CD4-positive, alpha-beta T cell treated with Interleukin-15 for 1 hour (primary cell): ENCODE data around the gene C4BPB.
"Not testable (repeated sequence)": the region's sequence is repeated elsewhere in the genome, so short reads cannot be mapped to it uniquely, and the experiment has no call there.

ENCODE experiments used
- DNase-seq: peaks from one replicate; pipeline ENCODE4 v3.0.0-alpha.2; 2020

The C4BPB gene, protein sequence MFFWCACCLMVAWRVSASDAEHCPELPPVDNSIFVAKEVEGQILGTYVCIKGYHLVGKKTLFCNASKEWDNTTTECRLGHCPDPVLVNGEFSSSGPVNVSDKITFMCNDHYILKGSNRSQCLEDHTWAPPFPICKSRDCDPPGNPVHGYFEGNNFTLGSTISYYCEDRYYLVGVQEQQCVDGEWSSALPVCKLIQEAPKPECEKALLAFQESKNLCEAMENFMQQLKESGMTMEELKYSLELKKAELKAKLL

GRCh38 chr1:207088701-207089626 lies at the start of gene C4BPB:
Gene C4BPB (plus strand): TSS chr1:207088860. CDS start chr1:207089532, 672 bp downstream.
- DNase-seq: peak; percentile 22

DNA sequence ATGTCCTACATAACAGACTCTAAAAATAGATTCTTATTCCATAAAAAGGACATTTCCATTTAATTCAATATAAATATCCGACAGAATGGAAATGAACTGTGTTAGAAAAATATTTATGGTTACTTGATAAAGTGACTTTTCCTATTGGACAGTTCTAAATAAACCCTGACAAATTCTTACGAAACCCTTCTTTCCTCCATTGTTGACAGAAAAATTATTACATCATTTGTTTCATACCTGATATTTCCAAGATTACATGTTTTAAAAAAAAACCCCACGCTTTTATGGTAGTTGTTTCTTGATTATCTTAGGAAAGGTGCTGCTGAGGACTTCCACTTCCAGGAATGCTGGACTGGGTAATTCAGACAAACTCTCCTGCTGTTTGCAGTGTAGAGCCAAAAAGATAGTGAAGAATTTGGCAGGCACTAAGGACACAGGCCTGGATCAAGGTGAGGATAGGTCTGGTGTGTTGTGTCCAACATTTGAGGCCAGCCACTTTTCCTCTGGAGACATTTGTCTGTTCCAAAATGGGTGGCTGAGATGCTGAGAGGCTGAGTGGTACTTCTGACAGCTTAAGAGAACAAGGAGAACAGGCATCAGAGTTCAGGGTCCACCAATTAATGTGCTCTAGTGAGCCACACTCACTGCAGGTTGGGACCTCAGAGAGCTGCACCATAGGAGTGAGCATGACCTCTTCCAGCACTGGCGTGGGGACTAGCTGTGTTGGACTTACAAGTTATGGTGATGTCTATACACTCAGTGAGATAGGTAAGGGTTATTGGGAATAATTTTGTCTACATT lies 49.1 kb upstream of the C4BPB start:
- DNase-seq: no peak

GRCh38 chr1:207040181-207040533 lies 48.5 kb upstream of the C4BPB start:
- no peak for DNase-seq

- not testable (repeated sequence) for DNase-seq
Measured at GRCh38 chr1:207041397-207041796, 47.3 kb upstream of the C4BPB start.

DNA sequence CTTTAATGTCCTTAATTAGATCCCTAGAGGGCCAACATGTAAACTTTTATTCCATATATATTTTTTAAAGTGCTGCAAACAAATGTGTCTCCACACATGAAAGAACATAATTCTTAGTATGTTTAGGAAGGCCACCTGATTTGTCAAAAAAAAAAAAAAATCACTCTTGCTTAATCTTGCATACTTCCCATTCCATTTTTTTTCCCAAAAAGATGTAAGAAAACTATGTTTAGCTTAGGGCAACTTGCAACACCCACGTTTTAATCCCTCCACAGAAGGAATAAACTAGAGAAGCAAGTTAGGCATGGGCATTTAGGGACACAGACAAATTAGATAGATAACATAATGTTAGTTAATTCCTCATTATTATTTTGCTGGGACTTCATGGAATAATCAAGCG lies 43.2 kb upstream of the C4BPB start:
- no peak for DNase-seq

DNA sequence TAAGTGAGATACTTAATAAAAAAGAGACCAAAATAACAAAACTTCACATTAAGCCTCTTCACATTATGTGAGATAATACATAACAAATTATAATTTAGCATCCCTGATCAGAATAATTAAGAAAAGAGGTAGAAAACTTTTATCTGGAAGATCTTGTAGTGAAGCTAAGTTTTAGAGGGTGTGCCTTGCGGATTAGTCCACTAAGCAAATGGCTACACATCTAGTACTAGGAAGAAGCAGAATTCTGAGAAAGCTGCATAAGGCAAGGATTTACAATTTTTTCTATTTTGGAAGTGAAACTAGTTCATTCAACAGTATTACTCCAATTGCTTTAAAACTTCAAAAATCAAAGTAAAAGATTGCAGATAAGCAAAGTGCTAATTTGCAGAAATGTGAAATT lies 41.2 kb upstream of the C4BPB start:
- DNase-seq: no peak

DNA sequence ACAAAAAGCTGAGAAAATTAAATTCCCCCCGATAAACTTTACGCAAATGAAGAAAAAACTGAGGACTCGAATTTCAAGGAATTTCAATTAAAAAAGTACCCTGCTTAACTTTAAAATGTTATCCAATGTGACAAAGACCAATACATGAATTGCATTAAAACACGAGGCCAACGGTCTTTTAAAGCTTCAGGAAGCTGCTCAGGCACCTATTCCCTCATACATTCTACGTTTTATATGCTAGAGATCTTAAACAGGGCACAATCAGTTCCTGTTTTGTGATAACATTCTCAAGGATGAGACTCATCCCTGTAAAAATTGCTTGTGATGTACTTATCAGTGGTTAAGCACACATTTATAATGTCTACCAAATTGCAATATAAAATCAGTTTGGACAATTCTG lies 40.6 kb upstream of the C4BPB start:
- no peak for DNase-seq

DNA sequence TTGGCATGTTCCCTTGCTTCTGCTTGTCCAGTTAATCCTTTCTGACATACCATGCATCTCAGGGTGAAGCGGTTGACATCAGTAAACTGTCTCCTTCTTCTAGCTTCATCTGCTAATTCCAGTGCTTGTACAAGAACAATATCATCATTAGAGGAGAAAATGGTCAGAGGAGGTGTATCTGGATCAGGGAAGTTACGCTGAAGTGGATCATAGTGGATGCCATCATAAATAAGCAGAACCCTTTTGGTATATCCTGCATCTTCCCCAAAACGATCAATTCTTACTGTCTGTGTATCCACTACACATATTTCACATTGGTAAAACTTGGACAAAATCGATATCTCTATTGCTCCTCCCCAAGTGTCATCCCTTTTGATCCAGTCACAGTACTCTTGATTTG lies 39.6 kb upstream of the C4BPB start:
- no peak for DNase-seq

DNA sequence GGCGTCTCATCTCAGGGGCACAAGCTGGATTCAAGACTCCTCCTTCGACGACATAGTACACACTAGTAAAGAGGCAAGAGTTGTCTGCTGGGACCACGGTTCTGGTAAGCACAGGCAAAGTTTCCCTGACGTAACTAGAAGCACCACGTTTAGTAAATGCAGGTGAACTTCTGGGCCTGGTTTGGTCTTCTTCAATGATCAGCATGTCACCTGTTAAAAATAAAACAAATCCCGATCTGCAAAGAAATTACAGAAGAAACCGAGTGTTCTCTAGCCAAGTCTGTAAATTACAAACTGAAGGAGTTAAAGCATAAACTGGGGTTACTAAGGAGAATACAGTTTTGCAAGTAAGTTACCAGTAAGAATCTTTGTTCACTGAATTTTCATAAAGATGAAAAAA lies 39.1 kb upstream of the C4BPB start:
- no peak for DNase-seq

DNA sequence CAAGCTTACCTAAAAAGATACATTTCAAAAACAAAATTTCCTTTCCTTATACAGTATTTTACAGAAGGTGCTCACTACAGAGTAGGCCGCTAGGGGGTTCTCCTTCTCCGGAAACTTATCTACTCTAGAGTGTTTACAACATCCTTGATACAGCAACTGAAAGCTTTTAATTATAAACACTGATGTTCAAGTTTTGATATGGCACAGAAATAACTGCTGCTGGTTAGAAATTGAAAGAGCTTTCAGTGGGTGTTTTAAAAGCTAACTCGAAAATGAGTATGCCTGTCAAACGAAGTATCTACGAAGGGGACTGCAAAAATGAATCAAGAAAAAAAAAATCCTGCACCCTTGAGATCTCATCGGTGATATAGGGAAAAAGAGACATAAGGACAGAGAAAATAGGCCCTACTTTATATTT lies 38.7 kb upstream of the C4BPB start:
- DNase-seq: peak; percentile 37

DNA sequence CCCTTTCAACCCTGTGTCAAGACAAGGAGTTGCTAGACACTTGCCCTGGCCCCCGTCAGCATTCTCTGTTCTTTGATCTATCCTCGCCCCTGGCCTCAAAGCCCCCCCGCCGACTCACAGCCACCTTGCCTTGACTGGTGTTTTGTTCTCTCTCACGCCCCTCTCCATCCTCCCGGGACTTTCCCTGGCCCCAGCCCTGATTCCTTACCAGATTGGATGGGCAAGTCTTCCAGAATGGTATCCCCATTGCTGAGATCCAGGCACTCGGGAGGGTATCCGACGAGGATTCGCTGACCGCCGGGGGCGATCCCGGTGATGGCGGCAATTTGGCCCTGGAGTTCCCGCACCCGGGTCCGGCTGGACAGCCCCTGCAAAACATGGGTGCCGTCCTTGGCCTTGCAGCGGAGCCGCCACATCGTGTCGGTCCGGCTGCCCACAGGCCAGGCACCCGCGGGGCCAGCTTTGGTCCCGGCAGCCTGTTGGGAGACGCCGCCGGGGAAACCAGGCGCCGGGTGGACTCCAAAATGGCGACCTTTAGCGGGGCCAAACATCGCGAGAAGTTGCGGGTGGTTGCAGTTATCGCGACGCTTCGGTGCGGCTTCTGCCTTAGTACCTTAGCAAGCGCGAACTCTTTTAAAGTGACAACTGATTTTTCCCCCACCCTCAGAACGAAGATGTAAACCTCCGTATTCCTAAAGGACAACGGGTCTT lies 38.0 kb upstream of the C4BPB start:
- DNase-seq: peak; percentile 90

DNA sequence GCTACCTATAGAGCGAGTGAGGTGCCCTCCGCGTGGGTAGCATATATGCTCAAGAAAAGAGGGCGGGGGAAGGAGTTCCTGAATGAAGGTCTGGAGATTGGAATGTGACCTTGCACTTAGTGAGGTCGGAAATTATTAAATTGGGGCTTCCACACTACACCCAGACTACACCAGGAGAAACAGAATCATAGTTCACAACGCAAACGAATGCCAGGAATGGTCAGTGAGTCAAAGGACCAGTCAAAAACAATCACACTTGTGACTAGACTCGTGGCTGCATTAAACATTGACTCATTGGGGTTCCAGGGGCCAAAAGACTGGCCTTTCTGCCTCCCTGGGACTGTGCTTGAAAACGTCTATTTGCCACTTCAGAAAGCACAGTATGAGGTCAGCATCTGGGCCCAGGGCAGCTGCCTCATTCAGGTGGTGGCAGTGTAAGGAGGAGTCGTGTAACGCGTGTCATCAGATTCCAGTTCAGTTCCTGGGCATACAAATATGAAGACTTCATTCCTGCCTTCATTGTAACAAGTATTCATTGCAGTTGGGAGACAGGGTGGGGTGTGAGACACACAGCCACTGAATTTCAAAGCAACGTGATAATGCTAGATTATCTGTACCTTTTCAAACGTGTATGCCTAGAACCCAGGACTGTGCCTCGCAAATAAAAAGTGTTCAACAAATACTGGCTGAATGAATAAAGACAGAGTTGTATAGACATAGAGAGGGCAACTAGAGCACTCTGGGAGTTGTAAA lies 37.3 kb upstream of the C4BPB start, which contains the start of gene YOD1:
YOD1 (minus strand) TSS at position 18 of the 753 bp plus-strand sequence. CDS start 178 bp downstream, outside the sequence.
- no peak for DNase-seq

DNA sequence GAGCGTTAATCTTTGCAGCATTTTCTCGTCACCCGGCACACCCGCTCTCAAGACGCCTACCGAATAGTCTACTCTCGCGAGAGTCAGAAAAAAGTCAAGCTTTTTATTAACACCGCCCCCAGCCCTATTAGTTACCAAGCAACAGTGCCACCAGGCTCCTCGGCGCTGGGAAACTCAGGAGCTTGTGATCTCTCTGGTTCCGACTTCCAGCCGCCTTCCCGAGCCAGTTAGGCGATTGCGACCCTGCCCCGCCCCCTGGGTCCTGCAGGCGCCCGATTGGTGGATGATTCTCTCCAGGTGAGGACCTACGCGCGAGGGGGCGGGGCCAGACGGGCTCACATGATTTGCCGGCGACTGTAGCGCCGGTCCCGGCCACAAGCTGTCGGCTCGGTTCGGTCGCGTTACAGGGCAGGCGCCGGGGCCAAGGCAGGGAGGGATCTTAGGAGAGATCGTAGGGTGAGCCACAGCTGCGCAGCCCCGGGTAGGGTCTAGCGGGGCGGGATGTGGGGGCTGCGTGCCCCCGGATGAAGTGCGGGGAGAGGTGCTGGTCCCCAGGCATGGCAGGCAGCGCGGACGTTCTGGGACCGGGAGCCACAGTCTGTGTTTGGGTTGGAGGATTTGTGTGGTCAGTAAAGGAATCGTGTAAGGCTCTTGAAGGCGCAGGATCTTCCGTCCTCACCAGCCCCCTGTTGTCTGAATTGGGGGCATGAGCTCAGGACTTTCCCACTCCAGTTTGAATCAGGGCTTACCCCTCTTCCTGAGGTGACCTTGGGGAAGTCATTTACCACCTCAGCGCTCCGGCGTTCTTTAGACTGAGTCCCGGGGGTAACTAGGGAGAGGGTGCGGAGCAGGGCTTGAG lies 35.5 kb upstream of the C4BPB start, which contains the start of gene PFKFB2:
PFKFB2 (plus strand) TSS at position 365 of the 859 bp plus-strand sequence. CDS start 1,443 bp downstream, outside the sequence.
- DNase-seq: peak; percentile 95

DNA sequence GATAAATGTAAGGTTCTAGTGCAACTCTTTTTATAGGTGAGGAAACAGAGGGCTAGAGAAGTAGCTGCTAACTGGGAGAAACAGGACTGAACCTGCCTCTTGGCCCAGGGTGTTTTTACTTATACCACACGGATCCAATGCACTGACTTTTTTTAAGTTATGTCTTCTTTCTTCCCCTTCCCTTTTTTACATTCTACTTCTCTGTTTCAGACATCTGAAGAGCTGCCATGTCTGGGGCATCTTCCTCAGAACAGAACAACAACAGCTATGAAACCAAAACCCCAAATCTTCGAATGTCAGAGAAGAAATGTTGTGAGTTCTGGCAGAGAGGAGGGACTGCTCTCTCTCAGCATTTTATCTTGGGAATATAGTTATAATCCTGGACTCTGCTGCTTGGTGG lies 34.2 kb upstream of the C4BPB start:
- DNase-seq: no peak

DNA sequence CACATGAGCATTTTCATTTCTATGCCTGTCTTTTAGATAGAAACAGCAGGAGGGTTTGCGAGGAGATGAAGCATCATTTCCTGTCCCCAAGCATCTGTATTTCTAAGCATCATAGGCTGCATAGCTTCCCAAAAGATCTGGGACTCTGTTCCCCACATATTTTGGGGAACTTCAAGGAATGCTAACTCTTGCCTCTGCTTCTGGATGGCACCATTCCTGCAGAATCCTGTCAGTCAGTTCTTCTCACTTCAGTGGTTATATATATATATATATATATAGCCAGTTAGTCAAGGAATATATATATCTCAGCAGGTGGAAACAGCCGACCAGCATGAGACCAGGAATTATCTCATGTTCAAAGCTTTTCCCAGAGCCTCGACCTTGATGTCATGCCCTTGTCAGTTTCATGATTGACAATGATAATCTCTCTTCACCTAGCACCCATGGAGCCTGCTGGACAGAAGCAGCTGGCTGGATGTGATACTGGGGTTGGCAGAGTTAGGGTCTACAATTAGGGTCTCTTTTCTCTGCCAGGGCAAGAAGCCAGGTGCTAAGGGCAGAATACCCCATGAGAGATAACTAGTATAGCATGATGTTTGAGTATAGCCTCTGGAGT lies 33.2 kb upstream of the C4BPB start:
- no peak for DNase-seq

DNA sequence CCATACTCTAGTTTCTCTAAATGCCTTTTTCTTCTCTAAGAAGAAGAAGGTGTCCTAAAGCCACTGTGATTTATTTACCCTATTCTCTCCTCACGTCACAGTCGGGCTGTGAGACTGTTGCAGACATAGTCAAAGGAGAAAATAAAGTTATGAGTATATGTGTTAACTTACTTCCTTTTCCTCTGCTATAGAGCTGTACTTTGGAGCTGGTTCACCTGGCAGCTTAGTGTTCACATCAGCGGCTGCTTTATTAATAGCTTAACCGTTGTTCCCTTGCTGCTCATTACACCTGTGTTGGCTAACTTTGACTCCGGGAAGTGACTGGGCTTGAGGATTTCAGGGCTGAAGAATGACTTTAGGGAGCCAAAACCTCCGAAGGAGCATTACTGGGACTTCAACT lies 32.0 kb upstream of the C4BPB start:
- no peak for DNase-seq

GRCh38 chr1:207058252-207058651 lies 30.4 kb upstream of the C4BPB start:
- no peak for DNase-seq

DNA sequence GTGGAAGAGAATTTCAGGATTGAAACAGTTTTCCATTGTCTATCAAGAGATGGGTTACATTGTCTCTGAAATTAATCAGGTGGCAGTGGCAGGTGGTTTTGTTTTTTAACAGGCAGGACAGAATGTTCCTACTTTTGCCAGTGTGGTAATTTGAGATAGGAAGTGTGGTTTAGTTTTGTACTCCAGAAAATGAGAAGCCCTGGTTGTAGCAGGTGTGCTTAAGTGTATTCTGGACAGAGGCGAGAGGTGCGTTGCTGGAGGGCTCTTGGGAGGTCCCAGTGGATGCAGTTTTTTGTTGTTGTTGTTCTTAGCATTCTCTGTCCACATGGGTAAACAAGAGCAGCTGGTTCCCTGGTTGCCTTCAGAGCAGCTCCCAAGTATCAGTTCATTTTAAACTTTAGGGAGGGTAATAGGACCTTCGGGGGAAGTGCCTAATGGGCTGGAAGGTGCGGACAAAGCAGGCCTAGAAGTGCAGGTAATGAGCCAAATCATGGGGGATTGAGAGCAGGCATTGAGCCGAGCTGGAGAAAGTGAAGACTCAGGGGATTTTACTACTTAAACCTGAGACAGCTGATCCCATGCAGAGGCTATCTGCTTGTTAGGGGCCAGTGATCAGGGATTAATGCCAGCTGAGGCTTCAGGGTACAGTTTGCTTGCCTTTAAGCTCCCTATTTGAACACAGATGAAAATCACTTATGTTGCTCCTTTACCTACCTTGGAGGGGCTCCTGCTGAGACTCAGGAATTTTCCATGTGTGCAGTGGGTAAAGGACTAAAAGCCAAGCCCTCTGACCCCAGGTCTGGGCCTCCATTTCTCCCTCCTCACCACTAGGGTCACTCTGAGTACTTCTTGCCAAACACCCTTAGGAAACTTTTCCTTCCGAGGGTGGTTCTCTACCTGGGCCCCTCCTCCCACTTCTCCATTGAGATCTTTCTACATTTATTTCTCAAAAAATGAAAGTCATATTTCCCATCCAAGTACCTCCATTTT lies 29.5 kb upstream of the C4BPB start:
- no peak for DNase-seq

GRCh38 chr1:207059881-207060280 lies 28.8 kb upstream of the C4BPB start:
- DNase-seq: no peak
